GM21619 (cell line): ENCODE results near the gene PIANP.
"Not testable (repeated sequence)": the region's sequence is repeated elsewhere in the genome, so short reads cannot be mapped to it uniquely, and the experiment has no call there.

Experiments
- ATAC-seq: cut with Tn5 transposase; IDR thresholded peaks from one replicate; pipeline ENCODE4 v1.9.1; 2021; ENCODE audit not compliant: unreplicated experiment

Gene PIANP, protein sequence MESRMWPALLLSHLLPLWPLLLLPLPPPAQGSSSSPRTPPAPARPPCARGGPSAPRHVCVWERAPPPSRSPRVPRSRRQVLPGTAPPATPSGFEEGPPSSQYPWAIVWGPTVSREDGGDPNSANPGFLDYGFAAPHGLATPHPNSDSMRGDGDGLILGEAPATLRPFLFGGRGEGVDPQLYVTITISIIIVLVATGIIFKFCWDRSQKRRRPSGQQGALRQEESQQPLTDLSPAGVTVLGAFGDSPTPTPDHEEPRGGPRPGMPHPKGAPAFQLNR

DNA sequence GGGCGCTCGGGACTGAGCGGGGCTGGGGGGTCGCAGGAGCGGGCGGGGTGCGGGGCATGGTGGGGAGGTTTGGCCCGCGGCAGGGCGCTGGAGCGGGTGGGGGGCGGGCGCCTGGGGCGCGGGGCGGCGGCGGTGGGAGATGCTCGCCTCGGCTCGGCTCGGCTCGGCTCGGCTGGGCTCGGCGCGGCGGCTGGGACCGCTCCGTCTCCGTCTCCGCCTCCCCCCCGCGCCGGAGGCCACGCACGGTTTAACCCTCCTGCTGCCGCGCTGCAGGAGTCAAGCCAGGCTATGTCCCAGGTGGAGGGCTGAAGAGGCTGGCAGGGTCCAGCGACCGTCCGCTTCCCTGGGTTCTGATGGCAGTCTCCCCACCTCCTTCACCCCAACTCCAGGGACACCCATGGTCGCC is at the start of gene PIANP:
Gene PIANP, minus strand, starts transcription at position 170 of the 406 bp plus-strand sequence. CDS start 2,754 bp downstream, outside the sequence.
- no peak for ATAC-seq

DNA sequence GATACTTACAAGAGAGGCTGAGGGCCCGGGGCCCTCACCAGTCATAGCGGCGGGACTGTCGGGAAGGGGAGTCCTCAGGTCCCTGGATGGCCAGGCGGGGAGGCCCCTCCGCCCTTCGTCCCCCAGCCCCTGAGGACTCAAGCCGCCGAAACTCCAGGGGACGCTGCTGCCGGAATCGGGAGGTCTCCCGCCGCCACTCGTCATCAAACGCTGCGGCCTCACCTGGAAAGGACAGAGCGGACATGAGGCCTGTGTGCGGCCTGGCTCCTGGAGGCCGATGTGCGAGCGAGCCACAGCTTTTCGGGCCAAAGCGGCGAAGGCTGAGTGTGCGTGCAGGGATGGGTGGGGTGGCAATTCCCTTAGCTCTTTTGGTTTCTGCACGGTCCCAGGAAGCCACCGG is 48.1 kb upstream of the PIANP start:
- no peak for ATAC-seq

DNA sequence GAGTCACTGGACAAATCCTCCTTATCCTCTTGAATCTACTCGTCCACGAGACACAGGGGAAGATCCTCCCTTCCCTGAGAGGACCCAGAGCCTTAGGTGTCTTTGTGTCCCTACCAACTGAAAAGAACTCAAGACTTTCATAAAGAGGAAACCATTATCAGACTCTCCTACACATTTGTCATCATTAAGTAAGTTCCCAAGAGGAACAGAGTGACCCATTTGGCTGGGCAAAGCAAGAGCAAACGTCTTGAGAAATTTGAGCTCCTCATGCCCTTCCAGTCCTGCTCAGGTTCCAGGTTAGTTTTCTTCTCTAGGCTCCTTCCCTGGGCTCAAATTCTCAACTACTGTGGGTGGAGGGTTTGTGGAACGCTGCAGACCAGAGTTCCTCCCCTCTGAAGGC is 46.6 kb upstream of the PIANP start:
- ATAC-seq = no peak

DNA sequence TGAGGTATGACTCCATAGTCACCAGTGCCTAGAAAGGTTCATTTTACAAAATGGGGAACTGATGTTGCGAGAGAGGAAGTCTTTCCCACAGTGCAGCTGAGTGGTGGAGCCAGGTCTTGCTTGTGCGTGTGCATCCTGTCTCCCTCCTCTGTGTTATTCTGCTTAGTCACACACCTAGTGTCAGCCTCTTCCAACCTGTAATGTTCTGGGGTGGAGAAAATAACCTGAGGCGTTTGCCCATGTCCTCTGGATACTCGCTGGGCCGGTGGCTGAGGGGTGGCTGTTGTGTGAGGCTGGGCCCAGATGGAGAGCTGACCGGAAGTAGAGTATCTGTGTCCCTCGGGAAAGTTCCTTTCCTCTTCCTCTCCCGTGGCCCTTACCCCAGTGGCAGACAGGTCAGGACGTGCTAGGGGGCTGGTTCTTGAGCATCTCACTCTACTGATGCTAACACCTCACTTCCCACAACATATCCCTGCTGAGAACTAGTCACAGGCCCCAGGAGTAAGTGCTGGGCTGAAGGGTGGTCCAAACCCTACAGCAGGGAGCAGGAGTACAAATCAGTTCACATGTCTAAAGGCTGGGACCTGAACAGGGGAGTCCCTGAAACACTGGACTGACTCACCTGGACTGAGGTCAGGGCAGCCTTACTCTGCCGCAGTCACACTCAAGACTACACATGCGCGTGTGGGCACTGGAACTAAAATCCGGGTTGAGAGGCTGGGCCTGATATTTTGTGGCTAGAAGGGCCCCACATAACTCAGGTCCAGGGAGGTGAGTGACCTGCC is 45.3 kb upstream of the PIANP start:
- no peak for ATAC-seq

DNA sequence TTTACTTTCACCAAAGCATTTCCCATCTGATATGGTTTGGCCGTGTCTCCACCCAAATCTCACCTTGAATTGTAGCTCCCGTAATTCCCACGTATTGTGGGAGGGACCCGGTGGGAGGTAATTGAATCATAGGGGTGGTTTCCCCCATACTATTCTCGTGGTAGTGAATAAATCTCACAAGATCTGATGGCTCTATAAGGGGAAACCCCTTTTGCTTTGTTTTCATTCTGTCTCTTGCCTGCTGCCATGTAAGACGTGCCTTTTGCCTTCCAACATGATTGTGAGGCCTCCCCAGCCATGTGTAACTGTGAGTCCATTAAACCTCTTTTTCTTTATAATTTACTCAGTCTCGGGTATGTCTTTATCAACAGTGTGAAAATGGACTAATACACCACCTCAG is 42.7 kb upstream of the PIANP start:
- not testable (repeated sequence) for ATAC-seq

DNA sequence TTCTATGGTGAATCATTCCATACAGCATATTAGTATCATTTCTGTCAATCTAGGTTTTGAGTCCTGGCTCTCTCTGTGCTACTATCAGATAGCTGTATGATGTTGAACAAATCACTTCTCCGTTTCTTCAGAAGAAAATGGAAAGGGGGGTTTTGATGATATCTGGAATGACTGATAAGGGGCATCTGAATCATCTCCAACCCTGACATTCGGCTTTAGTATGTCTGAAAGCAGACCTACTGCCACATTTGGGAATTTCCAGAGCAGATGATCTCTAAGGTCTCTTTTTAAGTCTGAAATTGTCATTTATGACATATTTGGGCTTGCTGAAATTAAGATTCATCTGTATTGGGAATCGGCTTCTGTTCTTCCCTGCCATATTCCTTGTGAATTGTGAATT is 42.2 kb upstream of the PIANP start:
- no peak for ATAC-seq

DNA sequence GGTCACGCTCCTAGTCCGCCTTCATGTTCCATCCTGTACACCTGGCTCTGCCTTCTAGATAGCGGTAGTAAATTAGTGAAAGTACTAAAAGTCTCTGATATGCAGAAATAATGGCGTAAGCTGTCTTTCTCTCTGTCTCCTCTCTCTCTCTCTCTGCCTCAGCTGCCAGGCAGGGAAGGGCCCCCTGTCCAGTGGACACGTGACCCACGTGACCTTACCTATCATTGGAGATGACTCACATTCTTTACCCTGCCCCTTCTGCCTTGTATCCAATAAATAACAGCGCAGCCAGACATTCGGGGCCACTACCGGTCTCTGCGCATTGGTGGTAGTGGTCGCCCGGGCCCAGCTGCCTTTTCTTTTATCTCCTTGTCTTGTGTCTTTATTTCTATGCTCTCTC is 41.5 kb upstream of the PIANP start:
- ATAC-seq = not testable (repeated sequence)

DNA sequence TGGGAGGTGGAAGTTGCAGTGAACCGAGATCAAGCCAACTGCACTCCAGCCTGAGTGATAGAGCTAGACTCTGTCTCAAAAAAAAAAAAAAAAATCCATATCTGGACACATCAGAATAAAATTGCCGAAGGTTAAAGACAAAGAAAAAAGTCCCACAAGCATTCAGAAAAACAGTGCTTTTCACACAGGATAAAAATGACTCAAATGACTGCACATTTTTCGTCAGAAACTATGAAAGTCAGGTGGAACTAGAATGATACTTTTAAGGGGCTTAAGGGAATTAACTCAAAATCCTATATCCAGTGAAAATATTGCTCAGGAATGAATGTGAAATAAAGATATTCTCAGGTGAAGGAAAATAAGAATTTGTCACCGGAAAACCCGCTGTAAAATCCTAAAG is 36.1 kb upstream of the PIANP start:
- ATAC-seq = no peak

DNA sequence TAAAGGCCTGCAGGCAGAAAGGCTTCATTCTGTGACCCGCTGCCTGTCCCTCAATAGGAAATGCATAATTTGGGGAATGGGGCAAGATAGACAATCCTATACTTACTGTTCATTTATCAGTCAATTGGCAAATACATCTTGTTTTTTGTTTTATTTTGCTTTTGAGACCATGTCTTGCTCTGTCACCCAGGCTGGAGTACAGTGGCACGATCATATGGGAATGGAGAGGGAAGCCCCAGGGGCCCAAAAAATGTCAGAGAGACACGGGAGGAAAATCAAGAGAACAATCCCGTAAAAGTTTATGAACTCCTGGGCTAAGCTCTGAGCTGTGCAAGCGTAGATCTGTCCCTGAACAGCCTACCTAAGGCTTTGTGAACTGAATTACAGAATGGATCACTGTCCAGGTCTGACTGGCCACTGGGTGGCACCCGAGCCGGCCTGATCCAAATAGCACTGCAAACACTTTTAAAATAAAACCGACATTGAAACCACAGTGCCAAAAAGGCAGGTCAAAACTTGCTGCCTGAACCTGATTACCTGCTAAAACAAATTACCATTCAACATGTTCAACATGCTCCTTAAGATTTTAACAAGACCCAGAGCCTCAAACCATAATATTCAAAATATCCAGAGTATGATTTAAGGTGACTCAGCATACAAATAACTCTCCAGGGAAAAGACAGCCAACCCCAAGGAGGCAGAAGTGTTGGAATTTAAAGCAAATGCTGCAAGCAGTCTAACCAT is 35.0 kb upstream of the PIANP start:
- ATAC-seq = no peak

DNA sequence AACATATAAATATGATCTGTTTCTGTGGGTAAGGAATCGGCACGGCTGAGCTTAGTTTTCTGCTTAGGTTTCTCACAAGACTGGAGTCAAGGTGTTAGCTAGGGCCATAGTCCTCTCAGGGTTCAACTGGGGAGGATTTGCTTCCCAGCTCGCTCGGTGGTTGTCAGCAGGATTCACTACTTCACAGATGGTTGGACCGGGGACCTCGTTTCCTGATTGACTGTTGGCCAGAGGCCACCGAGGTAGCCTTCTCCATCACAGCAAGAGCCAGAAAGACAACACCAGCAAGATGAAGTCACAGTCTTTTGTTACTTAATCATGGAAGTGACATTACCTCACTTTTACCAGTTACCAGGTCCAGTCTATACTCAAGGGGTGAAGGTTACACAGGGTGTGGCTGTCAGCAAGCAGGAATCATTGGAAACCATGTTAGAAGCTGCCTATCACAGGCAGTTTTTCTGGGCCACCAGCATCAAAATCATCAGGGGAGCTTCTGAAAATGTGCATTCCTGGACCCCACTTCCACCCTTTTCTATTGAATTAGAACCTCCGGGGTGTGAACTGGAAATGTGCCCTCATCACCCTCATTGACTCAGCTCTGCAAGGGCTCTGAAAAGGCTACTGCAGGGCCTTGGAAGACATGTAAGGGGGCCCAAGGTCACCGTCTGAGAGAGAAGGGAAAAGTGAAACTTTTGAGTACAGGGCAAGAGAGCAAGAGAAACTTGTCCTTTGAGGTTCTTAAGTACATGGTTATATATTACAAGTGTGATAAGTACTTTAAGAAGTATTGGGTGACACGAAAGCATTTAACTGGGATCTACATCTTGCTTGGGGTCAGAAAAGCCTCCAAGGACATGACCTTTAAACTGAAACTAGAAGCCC is 34.1 kb upstream of the PIANP start:
- ATAC-seq = no peak

DNA sequence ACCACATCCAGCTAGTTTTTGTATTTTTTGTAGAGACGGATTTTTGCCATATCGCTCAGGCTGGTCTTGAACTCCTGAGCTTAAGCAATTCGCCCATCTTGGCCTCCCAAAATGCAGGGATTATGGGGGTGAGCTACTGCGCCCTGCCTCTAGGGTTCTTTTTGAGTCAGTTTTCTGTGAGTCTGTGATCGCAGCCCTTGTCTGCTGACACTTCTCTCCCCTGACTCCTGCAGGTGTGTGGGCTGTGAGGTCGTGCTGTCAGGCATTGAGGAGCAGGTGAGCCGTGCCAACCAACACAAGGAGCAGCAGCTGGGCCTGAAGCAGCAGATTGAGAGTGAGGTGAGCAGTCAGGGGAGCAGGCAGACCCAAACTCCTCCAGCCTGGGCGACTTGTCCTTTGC is 29.6 kb upstream of the PIANP start:
- no peak for ATAC-seq

DNA sequence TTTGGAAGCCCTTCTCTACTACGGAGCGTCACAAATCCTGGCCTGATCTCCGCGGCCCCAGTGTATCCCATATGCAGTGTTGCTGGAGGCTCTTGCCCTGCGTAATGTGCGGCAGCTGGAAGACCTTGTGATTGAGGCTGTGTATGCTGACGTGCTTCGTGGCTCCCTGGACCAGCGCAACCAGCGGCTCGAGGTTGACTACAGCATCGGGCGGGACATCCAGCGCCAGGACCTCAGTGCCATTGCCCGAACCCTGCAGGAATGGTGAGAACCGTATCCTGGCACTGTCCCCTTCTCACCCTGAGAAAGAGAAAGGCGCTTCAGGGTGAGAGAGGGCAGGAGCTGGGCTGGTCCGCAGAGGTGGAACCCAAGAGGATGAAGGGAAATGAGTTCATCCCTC is 28.6 kb upstream of the PIANP start:
- no peak for ATAC-seq

DNA sequence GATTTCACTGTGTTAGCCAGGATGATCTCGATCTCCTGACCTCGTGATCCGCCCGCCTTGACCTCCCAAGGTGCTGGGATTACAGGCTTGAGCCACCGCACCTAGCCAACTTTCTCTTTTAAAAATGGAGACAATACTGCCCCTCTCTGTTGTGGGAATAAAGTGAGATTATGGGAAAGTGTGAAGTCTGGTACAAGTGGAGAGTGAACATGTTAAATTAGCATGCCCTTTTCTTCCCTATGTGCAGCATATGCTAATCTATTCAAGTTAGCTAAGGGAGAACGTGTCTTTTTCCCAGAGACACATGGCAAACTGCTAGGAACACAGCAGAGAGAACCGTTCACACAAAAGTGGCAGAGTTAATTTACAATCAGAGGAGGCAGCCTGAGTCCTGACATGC is 24.7 kb upstream of the PIANP start:
- no peak for ATAC-seq

DNA sequence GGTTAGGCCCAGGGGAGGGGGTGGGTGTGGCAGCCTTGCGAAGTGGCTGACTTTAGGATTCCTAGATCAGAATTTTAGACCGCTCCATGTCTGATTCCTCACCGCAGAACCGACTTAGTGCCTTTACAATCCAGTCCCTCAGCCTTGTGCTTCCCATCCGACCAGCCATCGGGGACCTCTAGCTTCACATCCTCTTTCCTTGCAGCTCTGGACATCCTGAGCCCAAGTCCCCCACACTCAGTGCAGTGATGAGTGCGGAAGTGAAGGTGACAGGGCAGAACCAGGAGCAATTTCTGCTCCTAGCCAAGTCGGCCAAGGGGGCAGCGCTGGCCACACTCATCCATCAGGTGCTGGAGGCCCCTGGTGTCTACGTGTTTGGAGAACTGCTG is 23.8 kb upstream of the PIANP start:
- ATAC-seq = no peak

DNA sequence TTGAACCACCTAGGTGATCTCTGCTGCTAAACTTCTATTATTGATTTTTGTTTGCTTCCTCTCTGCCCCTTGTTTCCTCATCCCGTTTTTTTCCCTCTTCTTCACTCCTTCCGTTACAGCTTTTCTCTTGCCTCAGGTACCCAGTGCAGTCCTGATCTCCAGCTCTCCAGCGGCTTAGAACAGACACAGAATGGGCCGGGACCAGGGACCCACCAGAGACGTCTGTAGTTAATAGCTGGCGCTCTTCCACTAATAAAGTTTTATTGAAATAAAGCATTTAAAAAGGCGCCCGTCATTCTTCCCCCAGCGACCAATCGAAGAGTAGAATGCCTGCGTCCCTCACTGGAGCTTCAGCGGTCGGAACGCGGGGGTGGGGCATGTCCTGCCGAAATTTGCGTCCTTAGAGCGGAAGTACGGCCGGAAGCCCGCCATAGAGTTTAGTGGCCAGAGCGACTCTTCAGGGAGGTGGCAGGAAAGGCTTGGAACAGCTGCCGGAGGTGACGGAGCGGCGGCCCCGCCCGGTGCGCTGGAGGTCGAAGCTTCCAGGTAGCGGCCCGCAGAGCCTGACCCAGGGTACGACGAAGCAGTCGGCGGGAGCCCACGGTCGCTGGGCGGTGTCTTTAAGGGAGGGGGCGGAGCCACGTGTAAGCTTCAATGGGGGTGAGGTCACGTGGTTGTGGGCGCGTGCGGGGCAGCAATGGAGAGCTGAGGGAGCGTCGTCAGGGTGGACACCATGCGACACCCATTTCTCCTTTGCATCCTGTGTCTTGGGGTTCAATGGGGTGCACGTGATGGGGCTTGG is 23.2 kb upstream of the PIANP start, which contains the start of gene COPS7A:
Gene COPS7A, plus strand, starts transcription at position 440 of the 802 bp plus-strand sequence. CDS start 611 bp downstream, outside the sequence.
- ATAC-seq = peak; percentile 90

DNA sequence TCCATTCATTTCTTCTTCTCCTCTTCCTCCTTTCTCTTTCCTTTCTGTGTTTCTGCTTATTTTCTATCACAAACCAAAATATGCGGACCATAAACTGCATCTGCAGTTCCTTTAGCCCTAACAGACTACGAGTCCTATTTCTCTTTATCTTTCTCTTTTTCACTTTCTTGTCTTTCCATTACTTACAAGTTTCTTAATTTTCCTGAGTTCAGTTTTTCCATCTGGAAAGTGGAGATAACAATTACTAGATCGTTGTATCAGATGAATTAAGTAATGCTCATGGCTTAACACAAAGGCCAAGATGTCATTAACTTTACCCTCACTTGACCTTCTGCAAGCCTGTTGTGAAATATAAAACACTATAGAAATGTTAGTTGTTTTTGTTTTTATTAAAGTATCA is 22.2 kb upstream of the PIANP start:
- no peak for ATAC-seq

DNA sequence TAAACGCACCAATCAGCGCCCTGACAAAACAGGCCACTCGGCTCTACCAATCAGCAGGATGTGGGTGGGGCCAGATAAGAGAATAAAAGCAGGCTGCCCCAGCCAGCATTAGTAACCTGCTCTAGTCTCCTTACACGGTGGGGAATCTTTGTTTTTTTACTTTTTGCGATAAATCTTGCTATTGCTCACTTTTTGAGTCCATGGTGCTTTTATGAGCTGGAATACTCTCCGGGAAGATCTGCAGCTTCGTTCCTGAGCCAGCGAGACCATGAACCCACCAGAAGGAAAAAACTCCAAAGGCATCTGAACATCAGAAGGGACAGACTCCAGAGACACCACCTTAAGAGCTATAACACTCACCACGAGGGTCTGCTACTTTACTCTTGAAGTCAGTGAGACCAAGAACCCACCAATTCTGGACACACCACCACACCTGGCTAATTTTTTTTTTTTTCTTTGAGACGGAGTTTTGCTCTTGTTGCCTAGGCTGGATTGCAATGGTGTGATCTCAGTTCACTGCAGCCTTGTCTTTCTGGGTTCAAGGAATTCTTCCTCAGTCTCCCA is 16.3 kb upstream of the PIANP start:
- no peak for ATAC-seq

DNA sequence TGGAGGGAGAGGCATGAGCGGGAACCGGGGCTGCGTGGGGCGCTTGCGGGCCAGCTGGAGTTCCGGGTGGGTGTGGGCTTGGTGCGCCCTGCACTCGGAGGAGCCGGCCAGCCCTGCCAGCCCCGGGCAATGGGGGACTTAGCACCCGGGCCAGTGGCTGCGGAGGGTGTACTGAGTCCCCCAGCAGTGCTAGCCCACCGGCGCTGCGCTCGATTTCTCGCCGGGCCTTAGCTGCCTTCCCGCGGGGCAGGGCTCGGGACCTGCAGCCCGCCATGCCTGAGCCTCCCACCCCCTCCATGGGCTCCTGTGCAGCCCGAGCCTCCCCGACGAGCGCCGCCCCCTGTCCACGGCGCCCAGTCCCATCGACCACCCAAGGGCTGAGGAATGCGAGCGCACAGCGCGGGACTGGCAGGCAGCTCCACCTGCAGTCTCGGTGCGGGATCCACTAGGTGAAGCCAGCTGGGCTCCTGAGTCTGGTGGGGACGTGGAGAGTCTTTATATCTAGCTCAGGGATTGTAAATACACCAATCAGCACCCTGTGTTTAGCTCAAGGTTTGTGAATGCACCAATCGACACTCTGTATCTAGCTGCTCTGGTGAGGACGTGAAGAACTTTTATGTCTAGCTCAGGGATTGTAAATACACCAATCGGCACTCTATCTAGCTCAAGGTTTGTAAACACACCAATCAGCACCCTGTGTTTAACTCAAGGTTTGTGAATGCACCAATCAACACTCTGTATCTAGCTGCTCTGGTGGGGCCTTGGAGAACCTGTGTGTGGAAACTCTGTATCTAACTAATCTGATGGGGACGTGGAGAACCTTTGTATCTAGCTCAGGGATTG is 15.6 kb upstream of the PIANP start:
- ATAC-seq = not testable (repeated sequence)

DNA sequence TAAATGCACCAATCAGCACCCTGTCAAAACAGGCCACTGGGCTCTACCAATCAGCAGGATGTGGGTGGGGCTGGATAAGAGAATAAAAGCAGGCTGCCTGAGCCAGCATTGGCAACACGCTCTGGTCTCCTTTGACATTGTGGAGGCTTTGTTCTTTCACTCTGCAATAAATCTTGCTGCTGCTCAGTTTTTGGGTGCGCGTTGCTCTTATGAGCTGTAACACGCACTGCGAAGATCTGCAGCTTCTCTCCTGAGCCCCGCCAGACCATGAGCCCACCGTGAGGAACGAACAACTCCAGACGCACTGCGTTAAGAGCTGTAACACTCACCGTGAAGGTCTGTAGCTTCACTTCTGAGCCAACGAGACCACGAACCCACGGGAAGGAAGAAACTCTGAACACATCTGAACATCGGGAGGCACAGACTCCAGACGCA is 8.4 kb upstream of the PIANP start:
- no peak for ATAC-seq
